Endothelial cell of umbilical vein (primary cell): Measurements from ENCODE around the gene P2RY11. TPM values are rescaled to one million over a fixed set of nuclear protein-coding genes. Genes with fewer than 3 reads are reported as not detected.
A peak's percentile ranks its signal among the peaks of the same experiment; 100 is the strongest.

Experiments used
- BruUV-seq: library from RNA; stranded (reverse); fragments of 400-500 nt; replicated peaks from 2 replicates; lab custom pipeline; 2021; lab: Mats Ljungman, UMichigan
- CTCF ChIA-PET: fragments of 300-600, 350-600 bp; sonication (Branson Sonifier 250); formaldehyde crosslinking; loops from one replicate; lab custom pipeline; 2021; ENCODE audit warnings: antibody characterized with exemption, inconsistent platforms; lab: Charles Lee
- POLR2A ChIA-PET: fragments of 300-600, 350-600 bp; sonication (Branson Sonifier 250); formaldehyde crosslinking; loops from one replicate; lab custom pipeline; 2021; ENCODE audit warnings: antibody characterized with exemption, inconsistent platforms; lab: Charles Lee
- DNase-seq: peaks from one replicate; pipeline ENCODE4 v3.0.0-alpha.2; 2011; ENCODE audit warnings: low read depth, low spot score
- FAIRE-seq: peaks from 2 replicates; lab custom pipeline; 2011; peaks lifted over from hg19 to GRCh38; lab: Jason Lieb, UNC
- H2AFZ ChIP-seq: 2 replicates; pipeline ENCODE4 v1.6.0; 2012; ENCODE audit warnings: low read depth, low read length, control low read depth, inconsistent platforms
- H3K27ac ChIP-seq: 2 replicates; pipeline ENCODE4 v1.5.1; 2011; ENCODE audit warnings: low read depth, mild to moderate bottlenecking, control low read depth, low read length, moderate library complexity; ENCODE audit not compliant: insufficient read depth
- H3K27me3 ChIP-seq, 2 experiments: 2 replicates each; pipeline versions ENCODE4 v1.6.0 to v1.6.1; 2011; ENCODE audit warnings: low read length in 2 of 2, mixed read lengths in 1 of 2; ENCODE audit not compliant: control insufficient read depth in 2 of 2, insufficient read depth in 2 of 2
- H3K36me3 ChIP-seq, 2 experiments: 2 replicates in 1 of 2; 3 replicates in 1 of 2; pipeline ENCODE4 v1.5.1; 2011; ENCODE audit warnings: low read length in 2 of 2, mild to moderate bottlenecking in 1 of 2, moderate library complexity in 1 of 2; ENCODE audit not compliant: control insufficient read depth in 2 of 2, insufficient read depth in 2 of 2; ENCODE audit errors: extremely low read depth in 1 of 2
- H3K4me1 ChIP-seq: 3 replicates; pipeline ENCODE4 v1.5.1; 2011; ENCODE audit warnings: mild to moderate bottlenecking, low read length; ENCODE audit not compliant: control insufficient read depth, insufficient read depth; ENCODE audit errors: extremely low read depth
- H3K4me2 ChIP-seq: 2 replicates; pipeline ENCODE4 v1.6.1; 2011; ENCODE audit warnings: low read length, control low read depth, mixed read lengths; ENCODE audit not compliant: insufficient read depth
- H3K4me3 ChIP-seq, 3 experiments: fragments of 200-600 bp in 1 of 3; sonication (generic), shearing (Covaris generic) in 1 of 3; replicated peaks in 1 of 3; 2 replicates each; pipeline ENCODE4 v1.5.1; 2011 to 2016; ENCODE audit warnings: control low read depth in 3 of 3, low read length in 3 of 3, mild to moderate bottlenecking in 2 of 3, inconsistent platforms in 1 of 3, low read depth in 1 of 3, moderate library complexity in 1 of 3; ENCODE audit not compliant: insufficient read depth in 1 of 3
- H3K79me2 ChIP-seq: 2 replicates; pipeline ENCODE4 v1.6.0; 2012; ENCODE audit warnings: low read length, inconsistent platforms; ENCODE audit not compliant: control insufficient read depth, insufficient read depth
- H3K9ac ChIP-seq: replicated peaks from 2 replicates; pipeline ENCODE3; 2011; ENCODE audit warnings: low read length, control low read depth; ENCODE audit not compliant: insufficient read depth; ENCODE audit errors: extremely low read depth
- H3K9me1 ChIP-seq: replicated peaks from 3 replicates; pipeline ENCODE4 v1.6.0; 2011; ENCODE audit warnings: mild to moderate bottlenecking, low read length; ENCODE audit not compliant: control insufficient read depth, insufficient read depth; ENCODE audit errors: extremely low read depth
- H3K9me3 ChIP-seq: replicated peaks from 2 replicates; pipeline ENCODE4 v1.5.1; 2012; ENCODE audit warnings: low read length, inconsistent platforms; ENCODE audit not compliant: control insufficient read depth, insufficient read depth
- H4K20me1 ChIP-seq: replicated peaks from 2 replicates; pipeline ENCODE3; 2011; ENCODE audit warnings: mild to moderate bottlenecking, low read length; ENCODE audit not compliant: control insufficient read depth, insufficient read depth; ENCODE audit errors: extremely low read depth
- CTCF ChIP-seq, 2 donors: IDR thresholded peaks; 1 replicate in 1 of 2; 2 replicates in 1 of 2; pipeline ENCODE4 v1.5.1; 2011; ENCODE audit warnings: low read length in 2 of 2, mild to moderate bottlenecking in 2 of 2, moderate library complexity in 2 of 2, control low read depth in 1 of 2, inconsistent platforms in 1 of 2, low read depth in 1 of 2; ENCODE audit not compliant: insufficient read depth in 1 of 2; ENCODE audit errors: extremely low read depth in 1 of 2
- EZH2 ChIP-seq: IDR thresholded peaks from 2 replicates; pipeline ENCODE4 v1.6.1; 2012; ENCODE audit warnings: borderline replicate concordance, low read depth, mild to moderate bottlenecking, moderate library complexity, low read length, inconsistent platforms; ENCODE audit not compliant: severe bottlenecking
- FOS ChIP-seq: IDR thresholded peaks from 2 replicates; pipeline ENCODE4 v1.6.1; 2011; ENCODE audit warnings: mild to moderate bottlenecking, low read length, moderate library complexity, borderline replicate concordance; ENCODE audit not compliant: insufficient read depth
- GATA2 ChIP-seq: IDR thresholded peaks from 2 replicates; pipeline ENCODE4 v1.7.0; 2011; ENCODE audit warnings: low read depth, mild to moderate bottlenecking, moderate library complexity, mixed read lengths, low read length; ENCODE audit not compliant: insufficient read length, insufficient read depth
- JUN ChIP-seq: IDR thresholded peaks from 2 replicates; pipeline ENCODE4 v1.6.1; 2011; ENCODE audit warnings: borderline replicate concordance, low read depth; ENCODE audit not compliant: insufficient read length, insufficient read depth
- MYC ChIP-seq: IDR thresholded peaks from one replicate; pipeline ENCODE4 v1.6.1; 2011; ENCODE audit warnings: mild to moderate bottlenecking, low read depth, low read length
- POLR2A ChIP-seq: IDR thresholded peaks from 2 replicates; pipeline ENCODE4 v1.6.1; 2012; ENCODE audit warnings: low read depth, mild to moderate bottlenecking, control low read depth, low read length
- POLR2AphosphoS5 ChIP-seq: IDR thresholded peaks from 2 replicates; pipeline ENCODE4 v1.6.1; 2012; ENCODE audit warnings: low read depth, mild to moderate bottlenecking, control low read depth, low read length, moderate library complexity; ENCODE audit not compliant: insufficient read depth
- dilution Hi-C: fragments of 300-500 bp; cut with MboI; formaldehyde crosslinking; loops from one replicate; pipeline ENCODE4 v1.15.0; 2019; ENCODE audit warnings: low sequenced_read_pairs; ENCODE audit not compliant: extremely low pct_ligation_motif_present
- intact Hi-C: fragments of 100-400 bp; cut with micrococcal nuclease; formaldehyde crosslinking; loops from one replicate; pipeline ENCODE4 v1.10.0; 2022
- polyA plus RNA-seq, 4 experiments: library from polyadenylated mRNA; depleted of rRNA in 3 of 4; stranded (reverse) in 3 of 4; unstranded in 1 of 4; fragments of >200 nt; gene quantifications; 2 replicates each; pipeline versions ENCODE4 v1.2.1 to v1.2.3, GENCODE V29; 2011 to 2012; ENCODE audit warnings: missing spikeins in 1 of 4
- total RNA-seq: library from RNA; stranded (reverse); gene quantifications from 2 replicates; pipeline ENCODE4 v1.2.3, GENCODE V29; 2021
- TF ChIP-seq, protein P1 (sequence below): IDR thresholded peaks from 2 replicates; pipeline ENCODE4 v1.6.1; 2011; ENCODE audit not compliant: insufficient read depth, insufficient read length

The P2RY11 gene
- total and polyA plus RNA-seq, 2 donors (not counting 3 experiments of a cell fraction or from before 2014, with no cell fraction given), result 3.6 to 14.6 TPM

DNA sequence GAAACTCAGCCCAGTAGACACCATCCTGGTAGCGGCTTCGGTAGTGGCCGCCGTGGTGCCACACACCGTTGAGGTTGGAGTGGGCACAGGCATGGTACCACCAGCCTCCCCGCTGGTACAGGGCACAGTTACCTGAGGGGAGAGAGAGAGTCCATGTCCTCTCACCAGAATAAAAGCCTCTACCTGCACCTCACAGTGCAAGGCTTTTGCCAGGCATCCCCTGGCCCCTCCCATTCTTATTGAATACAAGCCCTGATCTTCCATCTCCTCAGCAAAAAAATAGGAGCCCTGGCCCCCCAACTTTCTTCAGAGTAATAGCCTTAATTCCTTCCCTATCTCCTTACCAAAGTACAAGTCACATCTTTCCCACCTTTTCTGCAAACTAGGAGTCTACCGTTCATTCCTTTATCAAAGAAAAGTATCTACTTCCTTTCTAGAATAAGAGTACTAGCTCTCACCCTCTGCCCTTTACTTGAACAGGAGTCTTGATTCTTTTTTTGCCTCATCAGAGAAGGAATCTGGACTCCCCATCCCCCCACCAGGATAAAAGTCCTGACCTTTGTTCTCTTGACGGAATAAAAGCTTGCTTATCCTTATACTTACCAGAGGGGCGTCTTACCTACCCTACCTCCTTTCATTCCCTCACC is 18.7 kb upstream of the P2RY11 start:
- no peaks in the 10 kb centered on the region for H3K9me1 ChIP-seq
- DNase-seq (no peak), FAIRE-seq (no peak)
- no peak overlapping the region for H2AFZ ChIP-seq
- TSS peak; percentile 27 for BruUV-seq
- no peaks in the 10 kb centered on the region for H3K9me3 ChIP-seq
- TF ChIP-seq GATA2 (no peak), POLR2A (no peak), POLR2AphosphoS5 (no peak), JUN (no peak), FOS (no peak), CTCF (IDR thresholded peaks at IDR 0.05; ENCODE audit: extremely low read depth in 1 of 2, insufficient read depth in 1 of 2, low read depth in 1 of 2, low read length in 2 of 2) (no peak), MYC (no peak), EZH2 (no peak)
- TF ChIP-seq, protein P1, sequence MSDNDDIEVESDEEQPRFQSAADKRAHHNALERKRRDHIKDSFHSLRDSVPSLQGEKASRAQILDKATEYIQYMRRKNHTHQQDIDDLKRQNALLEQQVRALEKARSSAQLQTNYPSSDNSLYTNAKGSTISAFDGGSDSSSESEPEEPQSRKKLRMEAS, result no peak
- no peaks in the 10 kb centered on the region for H3K79me2 ChIP-seq
- ChIA-PET POLR2A (no interaction called here), CTCF (no interaction called here)
- no peak overlapping the region for H3K9ac ChIP-seq
- no peaks in the 10 kb centered on the region for H4K20me1 ChIP-seq
- H3K4me3 ChIP-seq, result no peak overlapping the region
- peaks cover 3% of the 10 kb centered on the region for H3K4me1 ChIP-seq
- H3K27me3 ChIP-seq, result no peaks in the 10 kb centered on the region
- intact Hi-C loops, result no loop called here
- H3K36me3 ChIP-seq, result peaks cover 0 to 18% of the 10 kb centered on the region in 2 experiments
- H3K27ac ChIP-seq, result no peak overlapping the region
- no peak overlapping the region for H3K4me2 ChIP-seq
- dilution Hi-C loops, result no loop called here
